ENCODE results near the gene NFS1. TPM values are rescaled to one million over a fixed set of nuclear protein-coding genes. Genes with fewer than 3 reads are reported as not detected.
"Not testable (repeated sequence)": the region's sequence is repeated elsewhere in the genome, so short reads cannot be mapped to it uniquely, and the experiment has no call there.

Gene NFS1
- total RNA-seq, 1 donor from 2014 or later = 22.3 TPM

DNA sequence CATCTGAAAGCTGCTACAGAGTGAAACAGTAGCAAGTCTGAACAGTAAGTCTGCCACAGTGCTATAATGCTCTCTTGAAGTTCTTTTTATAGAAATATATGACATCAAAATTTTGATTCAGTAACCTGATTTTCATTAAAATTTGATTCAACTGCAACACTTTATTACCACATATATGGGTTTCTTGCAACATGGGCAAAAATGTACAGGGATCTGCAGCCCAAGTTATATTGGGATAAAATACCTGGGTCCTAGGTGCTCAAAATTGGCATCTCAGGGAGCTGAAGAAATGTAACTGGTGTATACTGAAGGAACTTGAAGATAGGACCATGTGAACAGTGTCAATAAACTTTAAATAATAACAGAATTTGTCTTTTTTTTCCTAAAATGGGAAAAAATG, 10.9 kb upstream of the NFS1 start:
- DNase-seq (ENCODE audit: low read depth, low spot score) = no peak

- DNase-seq (ENCODE audit: low read depth, low spot score) = no peak
These were observed 10.1 kb upstream of the NFS1 start for GRCh38 chr20:35709259-35709658.

GRCh38 chr20:35708502-35708901, 9.3 kb upstream of the NFS1 start:
- no peak for DNase-seq (ENCODE audit: low read depth, low spot score)

GRCh38 chr20:35706591-35707529, 7.7 kb upstream of the NFS1 start:
- not testable (repeated sequence) for DNase-seq (ENCODE audit: low read depth, low spot score)

DNA sequence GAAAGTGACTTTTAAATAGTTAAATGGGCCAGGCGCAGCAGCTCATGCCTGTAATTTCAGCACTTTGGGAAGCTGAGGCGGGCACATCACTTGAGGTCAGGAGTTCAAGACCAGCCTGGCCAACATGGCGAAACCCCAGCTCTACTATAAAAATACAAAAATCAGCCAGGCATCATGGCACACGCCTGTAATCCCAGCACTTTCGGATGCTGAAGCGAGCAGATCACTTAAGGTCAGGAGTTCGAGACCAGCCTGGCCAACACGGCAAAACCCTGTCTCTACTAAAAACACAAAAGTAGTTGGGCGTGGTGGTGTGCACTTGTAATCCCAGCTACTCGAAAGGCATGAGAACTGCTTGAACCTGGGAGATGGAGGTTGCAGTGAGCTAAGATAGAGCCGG, 6.7 kb upstream of the NFS1 start:
- DNase-seq (ENCODE audit: low read depth, low spot score) = not testable (repeated sequence)

GRCh38 chr20:35704514-35705261, 5.5 kb upstream of the NFS1 start:
- DNase-seq (ENCODE audit: low read depth, low spot score) = no peak

DNA sequence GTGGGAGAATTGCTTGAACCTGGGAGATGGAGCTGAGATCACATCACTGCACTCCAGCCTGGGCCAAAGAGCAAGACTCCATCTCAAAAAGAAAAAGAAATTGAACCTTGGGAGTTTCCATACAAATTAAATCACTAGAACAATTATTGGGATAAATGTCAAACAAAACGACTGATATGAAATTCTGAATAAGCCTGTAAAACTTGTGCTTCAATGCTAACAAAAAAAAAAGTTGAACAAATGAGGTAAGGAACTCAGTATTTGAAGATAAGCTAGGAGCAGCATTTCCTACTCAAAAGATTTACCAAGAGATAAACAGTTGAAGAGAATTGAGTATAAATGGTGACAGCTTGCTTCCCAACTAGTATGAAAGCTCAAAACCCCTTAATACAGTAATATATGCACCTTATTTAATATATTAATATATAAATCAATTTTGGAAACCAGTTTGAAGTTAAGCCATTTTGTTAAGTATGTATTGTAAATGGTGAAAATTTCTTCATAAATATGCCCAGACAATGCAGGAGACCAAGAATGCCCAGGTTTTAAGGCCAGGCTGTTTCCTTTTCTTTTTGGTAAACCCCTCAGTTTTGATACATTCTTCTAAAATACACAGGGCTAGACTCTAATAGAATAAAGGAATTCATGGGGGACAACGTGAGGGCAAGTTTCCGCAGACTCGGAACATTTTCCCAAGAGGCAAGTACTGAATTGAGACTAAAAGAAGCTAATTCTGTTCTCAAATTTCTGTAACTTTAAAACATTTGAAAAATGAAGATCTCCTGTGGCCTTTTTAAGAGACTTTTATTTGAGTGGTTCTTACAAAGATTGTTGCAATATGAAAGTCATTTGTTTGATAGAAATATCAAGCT, 3.9 kb upstream of the NFS1 start:
- no peak for DNase-seq (ENCODE audit: low read depth, low spot score)

DNA sequence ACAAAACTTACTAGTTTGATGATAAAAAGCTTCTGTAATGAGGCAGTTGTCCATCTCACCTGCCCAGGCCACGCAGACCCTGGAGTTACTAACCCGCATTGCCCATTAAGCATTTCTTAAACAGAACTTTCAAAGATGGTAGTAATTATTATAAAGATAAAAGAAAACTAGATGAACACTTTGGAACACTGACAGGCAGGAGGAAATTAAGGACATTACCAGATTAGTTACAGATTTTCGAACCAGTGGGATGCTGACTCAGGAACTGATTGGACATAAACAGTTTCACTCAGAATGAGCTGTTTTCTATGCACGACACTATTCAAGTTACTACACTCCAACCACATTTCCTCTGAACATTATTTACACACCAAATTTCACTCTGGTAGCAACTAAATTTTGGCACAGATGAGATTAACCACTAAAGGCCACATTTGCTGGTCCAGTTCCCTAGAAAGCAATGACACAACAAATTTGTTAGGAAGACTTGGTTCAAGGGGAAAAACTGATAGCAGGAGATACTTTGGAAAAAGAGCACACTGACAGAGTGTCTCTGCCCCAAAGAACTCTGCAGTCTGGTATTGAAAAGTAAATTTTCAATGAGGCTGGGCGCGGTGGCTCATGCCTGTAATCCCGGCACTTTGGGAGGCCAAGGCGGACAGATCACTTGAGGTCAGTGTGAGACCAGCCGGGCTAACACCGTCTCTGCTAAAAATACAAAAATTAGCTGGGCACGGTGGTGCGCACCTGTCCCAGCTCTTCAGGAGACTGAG, 3.1 kb upstream of the NFS1 start:
- no peak for DNase-seq (ENCODE audit: low read depth, low spot score)

DNA sequence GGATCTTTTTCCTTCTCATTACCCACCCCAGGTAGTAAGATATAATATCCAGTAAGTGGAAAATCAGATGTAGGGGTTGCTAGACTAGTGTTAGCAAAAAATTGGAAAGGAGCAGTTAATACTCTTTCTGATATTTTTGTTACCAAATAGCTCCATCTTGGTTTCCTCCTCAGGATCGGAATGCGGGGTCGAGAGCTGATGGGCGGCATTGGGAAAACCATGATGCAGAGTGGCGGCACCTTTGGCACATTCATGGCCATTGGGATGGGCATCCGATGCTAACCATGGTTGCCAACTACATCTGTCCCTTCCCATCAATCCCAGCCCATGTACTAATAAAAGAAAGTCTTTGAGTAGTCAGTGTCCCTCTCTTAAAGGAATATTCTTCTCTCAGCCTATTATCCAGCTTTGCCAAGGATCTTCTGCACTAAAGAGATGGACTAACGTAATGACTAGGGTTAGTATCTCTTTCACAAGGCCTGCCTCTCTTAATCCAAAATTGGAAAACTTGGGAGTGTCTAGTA, 1.5 kb upstream of the NFS1 start:
- no peak for DNase-seq (ENCODE audit: low read depth, low spot score)

GRCh38 chr20:35699957-35700624, 939 bp upstream of the NFS1 start:
- no peak for DNase-seq (ENCODE audit: low read depth, low spot score)

DNA sequence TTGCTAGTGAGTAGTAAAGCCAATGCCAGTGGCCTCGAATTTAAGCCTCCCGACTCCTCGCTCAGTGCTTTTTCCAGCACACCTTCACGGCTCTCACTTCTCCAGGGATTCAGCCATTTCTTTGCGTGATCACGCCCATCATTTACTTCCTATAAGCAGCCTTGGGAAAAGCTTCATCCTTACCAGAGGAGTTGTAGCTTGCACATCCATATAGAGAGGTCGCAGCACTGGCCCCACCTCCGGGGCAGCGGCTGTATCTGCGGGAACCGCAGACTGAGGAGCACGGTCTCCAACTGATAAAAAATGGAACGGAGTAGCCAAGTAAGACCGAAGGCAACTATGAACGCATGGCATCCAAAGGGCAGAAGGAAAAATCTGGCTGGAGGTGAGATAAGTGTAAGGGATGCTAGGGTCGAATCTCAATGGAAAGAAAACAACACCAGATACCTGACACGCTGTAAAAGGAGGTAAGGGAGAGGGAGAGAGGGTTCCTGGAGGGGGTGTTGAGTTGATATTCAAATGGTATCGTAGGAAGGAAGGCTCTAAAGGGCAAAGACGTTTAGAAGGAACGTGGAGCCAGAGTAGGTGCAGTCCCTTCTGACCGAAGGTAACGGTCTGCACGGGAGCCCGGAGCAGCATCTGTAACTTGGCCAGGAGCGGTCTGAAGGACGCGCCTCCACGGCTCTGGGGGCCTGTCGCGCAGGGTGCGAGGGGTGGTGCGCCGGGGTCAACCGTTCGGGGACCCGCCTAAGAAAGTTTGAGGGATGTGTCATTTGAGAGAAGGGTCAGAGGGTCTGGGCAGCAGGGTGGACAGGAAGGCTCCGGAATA, 640 bp downstream of the NFS1 start:
- DNase-seq (ENCODE audit: low read depth, low spot score) = no peak

DNA sequence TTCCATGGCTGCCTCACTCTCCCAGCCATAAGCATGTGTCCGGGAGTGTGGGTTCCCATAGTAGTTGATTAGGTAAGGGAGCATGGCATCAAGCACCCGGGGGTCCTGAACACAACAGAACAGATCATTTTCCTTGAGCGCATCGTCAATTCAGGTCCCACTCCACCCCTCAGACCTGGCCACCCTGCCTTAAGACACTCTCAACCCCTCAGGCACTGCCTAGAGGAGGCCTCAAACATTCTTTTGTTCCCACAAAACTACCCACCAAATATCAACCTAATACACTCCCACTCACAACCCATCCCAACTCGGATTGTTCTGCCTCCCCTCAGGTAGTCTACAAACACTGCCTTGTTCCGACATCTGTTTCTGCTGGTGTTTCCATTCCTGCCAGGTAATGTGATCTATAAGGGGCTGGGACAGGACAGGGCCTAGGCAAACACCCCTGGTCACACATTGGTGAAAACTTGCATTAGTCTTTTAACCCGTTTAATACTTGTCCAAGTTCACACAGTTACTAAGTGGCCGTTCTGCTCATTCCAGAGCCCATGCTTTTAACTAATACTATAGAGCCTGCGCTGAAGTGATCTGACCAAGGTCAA, 1.4 kb downstream of the NFS1 start:
- no peak for DNase-seq (ENCODE audit: low read depth, low spot score)

DNA sequence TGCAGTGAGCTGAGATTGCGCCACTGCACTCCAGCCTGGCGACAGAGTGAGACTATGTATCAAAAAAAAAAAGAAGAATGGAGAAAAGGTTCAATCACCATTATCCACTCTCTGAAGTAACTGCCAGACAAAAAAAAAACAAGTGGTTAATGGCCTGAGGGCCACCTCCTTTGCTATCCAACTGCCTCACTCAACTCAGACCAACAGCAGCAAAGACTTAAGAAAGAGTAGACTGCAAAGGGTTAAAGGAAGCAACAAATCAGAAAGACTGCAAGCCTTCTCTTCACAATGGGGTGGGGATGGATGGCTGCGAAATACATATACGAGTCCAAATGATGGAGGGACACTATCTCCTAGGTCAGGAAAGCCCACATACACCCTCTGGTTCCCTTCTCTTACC, 3.2 kb downstream of the NFS1 start:
- DNase-seq (ENCODE audit: low read depth, low spot score) = no peak

GRCh38 chr20:35695245-35695749, 3.9 kb downstream of the NFS1 start:
- no peak for DNase-seq (ENCODE audit: low read depth, low spot score)

DNA sequence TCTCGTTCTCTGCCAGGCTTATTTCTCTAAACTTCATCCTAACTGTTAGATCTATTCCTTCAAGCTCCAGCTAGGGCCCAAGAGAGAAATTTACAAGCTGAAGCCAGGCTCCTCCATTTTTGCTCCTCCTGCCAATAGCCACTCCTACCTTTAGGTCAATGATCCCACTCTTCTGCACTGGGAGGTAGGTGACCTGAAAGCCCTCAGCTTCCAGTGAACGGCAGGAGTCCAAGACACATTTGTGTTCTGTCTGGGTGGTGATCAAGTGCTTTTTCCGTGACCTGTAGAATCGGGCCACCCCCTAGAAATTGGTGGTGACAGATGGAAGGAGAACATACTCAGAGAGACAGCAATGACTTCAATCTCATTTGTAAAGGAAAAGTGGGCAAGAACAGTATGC, 8.9 kb downstream of the NFS1 start:
- DNase-seq (ENCODE audit: low read depth, low spot score) = no peak

DNA sequence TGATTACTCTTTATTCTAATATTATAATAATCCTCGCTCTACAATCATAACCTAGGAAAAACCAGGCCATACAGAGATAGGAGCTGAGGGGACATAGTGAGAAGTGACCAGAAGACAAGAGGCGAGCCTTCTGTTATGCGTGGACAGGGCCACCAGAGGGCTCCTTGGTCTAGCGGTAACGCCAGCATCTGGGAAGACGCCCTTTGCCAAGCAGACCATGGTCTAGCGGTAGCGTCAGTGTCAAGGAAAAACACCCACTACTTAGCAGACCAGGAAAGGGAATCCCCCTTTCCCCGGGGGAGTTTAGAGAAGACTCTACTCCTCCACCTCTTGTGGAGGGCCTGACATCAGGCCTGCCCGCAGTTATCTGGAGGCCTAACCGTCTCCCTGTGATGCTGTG, 12.3 kb downstream of the NFS1 start:
- not testable (repeated sequence) for DNase-seq (ENCODE audit: low read depth, low spot score)

- not testable (repeated sequence) for DNase-seq (ENCODE audit: low read depth, low spot score)
These were observed 13.8 kb downstream of the NFS1 start for GRCh38 chr20:35685368-35685767.

- DNase-seq (ENCODE audit: low read depth, low spot score) = no peak
These were observed 17.2 kb downstream of the NFS1 start for GRCh38 chr20:35681960-35682359.
